Left colon (tissue), 2 donors: ENCODE data around the gene IGSF21. TPM values are rescaled to one million over a fixed set of nuclear protein-coding genes. Genes with fewer than 3 reads are reported as not detected.

Experiments
- ATAC-seq: fragments of 200-7000 bp; cut with Tn5 transposase; one replicate; pipeline ENCODE4 v1.9.1; 2020; ENCODE audit warnings: mild to moderate bottlenecking, moderate library complexity
- DNase-seq, 2 donors: peaks; one replicate each; pipeline ENCODE4 v3.0.0-alpha.2; 2020
- intact Hi-C, 2 donors: fragments of 100-400 bp; cut with DNase I in 1 of 2; cut with micrococcal nuclease in 1 of 2; formaldehyde crosslinking; loops; one replicate each; pipeline versions ENCODE4 v1.11.2 to v1.14.0; 2022; cut with DNase I, micrococcal nuclease
- total RNA-seq, 2 donors: library from RNA; stranded (reverse); fragmentation: NEBNext Ultra II Directional; extraction: Animal tissue kit (Norgen Biotek cat#: 25700); gene quantifications; one replicate each; pipeline ENCODE4 v1.2.1, GENCODE V29; 2021
- donor health status: DM: no; HTN: no; CAD: no.
- donor health status: DM: yes; HTN: yes; CAD: no.

The IGSF21 gene
- total RNA-seq, 2 donors from 2014 or later: 0.37 to 2.0 TPM

DNA sequence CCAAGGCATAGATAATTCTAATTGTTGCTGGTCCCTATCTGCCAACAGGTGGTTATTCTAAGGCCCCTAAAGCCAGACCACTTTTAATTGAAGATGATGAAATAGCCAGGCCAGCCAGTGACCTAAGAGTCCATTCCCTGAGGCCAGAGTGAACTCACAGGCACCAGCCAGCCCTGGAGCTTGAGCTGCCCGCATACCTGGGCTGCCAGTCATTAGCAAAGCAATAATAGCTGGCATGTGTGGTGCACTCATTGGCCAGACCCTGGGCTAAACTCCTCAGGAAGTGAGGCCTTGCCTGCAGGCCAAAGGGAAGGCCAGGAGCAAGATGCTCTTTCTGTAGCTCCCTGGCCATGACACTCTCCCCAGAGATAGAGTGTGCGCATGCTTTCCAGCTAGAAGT, 192.8 kb downstream of the IGSF21 start:
- intact Hi-C loops: no loop called here
- no peak for DNase-seq
- ATAC-seq: no peak

GRCh38 chr1:18302788-18303413, 195.3 kb downstream of the IGSF21 start:
- ATAC-seq (no peak), DNase-seq (peak in 1 of 2 donors; percentile 14)
- intact Hi-C loops: no loop called here

- no peak for DNase-seq
- intact Hi-C loops: no loop called here
- no peak for ATAC-seq
Observed at GRCh38 chr1:18304151-18304869, 196.7 kb downstream of the IGSF21 start.

GRCh38 chr1:18305182-18305795, 197.7 kb downstream of the IGSF21 start:
- intact Hi-C loops: no loop called here
- ATAC-seq: no peak
- DNase-seq: no peak

DNA sequence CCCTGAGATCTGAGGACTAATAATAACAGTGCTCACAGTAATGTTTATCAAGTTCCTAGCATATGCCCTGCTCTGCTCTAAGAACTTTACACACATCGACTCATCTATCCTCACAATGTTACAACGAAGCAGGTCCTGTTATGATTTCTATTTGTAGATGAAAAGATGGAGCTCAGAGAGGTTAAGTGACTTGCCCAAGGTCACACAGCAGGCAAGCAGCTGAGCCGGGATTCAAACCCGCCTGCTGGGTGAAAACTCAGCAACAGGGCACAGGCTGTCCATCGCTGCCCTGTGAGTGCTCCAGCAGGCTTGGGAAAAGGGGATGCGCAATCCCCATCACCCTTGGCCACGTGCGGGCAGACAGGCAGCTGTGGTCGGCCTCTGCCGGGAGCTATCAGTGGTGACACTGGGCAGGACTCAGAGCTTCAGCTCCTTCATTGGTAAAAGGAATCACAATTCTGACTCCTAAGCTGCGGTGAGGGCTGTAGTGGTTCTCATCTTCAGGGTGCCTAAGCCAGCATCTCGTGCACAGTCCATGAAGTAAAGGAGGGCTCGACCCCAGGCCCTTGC, 199.8 kb downstream of the IGSF21 start:
- ATAC-seq (no peak), DNase-seq (no peak)
- intact Hi-C loops: no loop called here

- intact Hi-C loops: no loop called here
- ATAC-seq: no peak
- no peak for DNase-seq
Observed at GRCh38 chr1:18309552-18310155, 202.1 kb downstream of the IGSF21 start.

DNA sequence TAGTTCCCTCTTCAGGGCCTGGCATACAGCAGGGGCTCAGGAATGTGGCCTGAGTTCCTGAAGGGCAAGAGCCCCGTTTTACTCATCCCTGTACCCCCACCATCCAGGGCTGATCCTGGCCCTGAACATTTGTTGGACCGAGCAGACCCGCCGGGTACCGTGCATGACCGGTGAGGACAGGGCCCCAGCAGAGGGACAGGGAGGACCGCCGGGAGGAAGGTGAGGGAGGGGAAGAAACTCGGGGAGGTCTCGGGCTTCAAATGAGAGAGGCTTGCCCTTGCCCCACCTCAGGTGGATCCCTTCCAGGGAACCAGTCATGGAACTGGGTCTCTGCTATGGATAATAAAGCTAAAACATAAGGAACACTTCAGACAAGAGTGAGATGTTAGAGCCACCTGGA, 205.4 kb downstream of the IGSF21 start:
- intact Hi-C loops: no loop called here
- DNase-seq: no peak
- ATAC-seq: no peak

DNA sequence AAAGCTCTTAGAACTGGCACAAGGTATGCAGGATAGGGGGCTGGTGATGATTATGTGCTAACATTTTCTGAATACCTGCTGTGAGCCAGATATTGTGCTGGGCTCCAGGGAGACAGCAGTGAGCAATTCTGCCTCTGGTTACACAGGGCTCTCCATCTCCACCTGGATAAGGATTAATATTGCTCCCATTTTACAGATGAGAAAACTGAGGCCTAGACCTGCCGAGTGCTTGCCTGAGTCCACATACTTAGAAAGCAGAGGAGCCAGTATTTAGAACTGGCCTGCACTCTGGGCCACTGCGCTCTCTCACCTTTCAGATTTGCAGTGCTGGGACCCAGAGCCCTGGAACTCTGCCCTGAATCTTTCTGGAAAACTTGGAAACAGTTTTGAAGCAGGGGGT, 205.9 kb downstream of the IGSF21 start:
- intact Hi-C loops: no loop called here
- DNase-seq (no peak), ATAC-seq (no peak)

- intact Hi-C loops: no loop called here
Observed at GRCh38 chr1:18314399-18314798, 206.8 kb downstream of the IGSF21 start.

GRCh38 chr1:18315449-18315848, 207.9 kb downstream of the IGSF21 start:
- ATAC-seq (no peak), DNase-seq (no peak)
- intact Hi-C loops: no loop called here

More at GRCh38 chr1:18314399-18314798, 206.8 kb downstream of the IGSF21 start:
- ATAC-seq (no peak), DNase-seq (no peak)

- ATAC-seq (no peak), DNase-seq (no peak)
- intact Hi-C loops: no loop called here
Observed at GRCh38 chr1:18316764-18317163, 209.2 kb downstream of the IGSF21 start.

DNA sequence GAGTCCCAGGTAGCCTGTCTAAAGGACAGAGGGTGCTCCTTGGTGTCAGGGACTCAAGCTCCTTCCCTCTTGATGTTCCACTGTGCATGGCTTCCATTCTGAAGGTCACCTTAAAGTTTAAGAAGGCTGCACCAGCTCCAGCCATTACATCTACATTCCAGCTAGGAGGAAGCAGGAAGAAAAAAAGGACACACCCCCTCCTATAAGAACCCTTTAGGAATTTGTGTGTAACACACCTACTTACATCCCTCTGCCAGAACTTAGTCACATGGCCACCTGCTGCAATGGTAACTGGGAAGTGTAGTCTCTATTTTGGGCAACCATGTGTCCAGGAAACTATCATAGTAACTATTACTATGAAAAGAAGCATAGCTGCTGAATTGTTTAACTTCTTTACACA, 211.5 kb downstream of the IGSF21 start:
- ATAC-seq (no peak), DNase-seq (no peak)
- intact Hi-C loops: no loop called here

GRCh38 chr1:18320051-18320450, 212.5 kb downstream of the IGSF21 start:
- DNase-seq (no peak), ATAC-seq (no peak)
- intact Hi-C loops: no loop called here

GRCh38 chr1:18322368-18323032, 214.9 kb downstream of the IGSF21 start:
- DNase-seq (no peak), ATAC-seq (no peak)
- intact Hi-C loops: no loop called here

DNA sequence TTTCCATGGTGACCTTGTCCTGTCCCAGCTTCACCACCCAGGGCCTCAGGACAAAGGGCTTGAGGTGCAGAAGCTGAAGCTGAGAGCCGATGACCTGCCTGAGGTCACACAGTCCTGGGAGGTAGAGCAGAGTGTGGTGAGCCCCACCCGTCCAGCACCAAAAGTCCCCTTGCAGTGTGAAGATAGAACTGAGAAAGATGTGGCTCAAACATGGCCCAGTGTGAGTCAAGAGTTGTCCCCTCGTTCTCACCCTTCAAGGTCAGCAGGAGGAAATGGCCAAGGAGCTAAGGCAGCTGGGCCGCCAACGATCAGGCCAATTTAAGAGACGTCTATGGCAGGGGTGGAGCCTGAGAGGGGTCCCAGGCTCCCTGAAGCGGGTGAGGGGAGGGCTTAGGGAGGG, 215.7 kb downstream of the IGSF21 start:
- DNase-seq (no peak), ATAC-seq (no peak)
- intact Hi-C loops: no loop called here

DNA sequence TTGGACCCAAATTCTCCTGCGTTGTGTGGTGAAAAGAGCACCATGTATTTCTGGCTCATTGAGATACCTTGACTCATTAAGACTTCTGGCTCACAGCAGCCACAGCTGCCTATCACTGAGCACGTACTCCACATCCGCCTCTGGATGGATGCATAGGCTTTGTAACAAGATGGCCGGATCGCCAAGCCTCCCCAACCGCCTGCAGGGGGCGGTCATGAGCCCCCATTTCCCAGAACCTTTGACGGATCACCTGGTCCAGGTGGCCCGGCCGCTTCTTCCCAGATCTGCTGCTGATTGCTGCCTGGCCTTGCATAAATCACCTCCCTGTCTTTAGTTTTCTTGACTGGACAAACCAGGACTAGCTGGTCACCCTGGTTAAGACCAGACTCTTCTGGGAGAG, 216.6 kb downstream of the IGSF21 start:
- DNase-seq (no peak), ATAC-seq (no peak)
- intact Hi-C loops: no loop called here

DNA sequence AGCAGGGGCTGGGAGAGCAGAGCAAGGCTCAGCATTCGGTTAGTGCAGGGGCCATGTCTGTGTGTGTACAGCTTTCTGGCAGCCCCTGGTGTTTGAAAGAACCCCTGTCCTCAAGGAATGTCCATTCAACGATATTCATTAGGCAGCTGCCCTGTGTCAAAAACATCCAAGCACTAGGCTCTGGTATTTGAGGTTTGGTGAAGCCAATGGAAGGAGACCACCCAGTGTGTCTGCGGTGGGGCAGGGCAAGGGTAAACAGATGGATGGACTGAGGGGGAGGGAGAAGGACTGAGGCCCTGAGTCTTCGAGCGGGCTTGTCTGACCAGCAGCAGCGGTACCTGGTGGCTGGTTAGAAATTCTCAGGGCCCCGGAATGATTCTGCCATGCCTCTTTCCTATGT, 217.5 kb downstream of the IGSF21 start:
- DNase-seq: no peak
- no peak for ATAC-seq
- intact Hi-C loops: no loop called here

GRCh38 chr1:18326211-18326897, 218.8 kb downstream of the IGSF21 start:
- no peak for ATAC-seq
- intact Hi-C loops: no loop called here
- DNase-seq: no peak

GRCh38 chr1:18327650-18328049, 220.1 kb downstream of the IGSF21 start:
- ATAC-seq (no peak), DNase-seq (no peak)
- intact Hi-C loops: no loop called here
